GM12872 (cell line): ENCODE measurements around the gene CCDC80.

ENCODE experiments used
- TF ChIP-seq, protein P1 (sequence below): IDR thresholded peaks from 3 replicates; pipeline ENCODE4 v1.5.1; 2011; ENCODE audit warnings: low read depth, mild to moderate bottlenecking, low read length, moderate library complexity; ENCODE audit not compliant: insufficient read depth

The CCDC80 gene

DNA sequence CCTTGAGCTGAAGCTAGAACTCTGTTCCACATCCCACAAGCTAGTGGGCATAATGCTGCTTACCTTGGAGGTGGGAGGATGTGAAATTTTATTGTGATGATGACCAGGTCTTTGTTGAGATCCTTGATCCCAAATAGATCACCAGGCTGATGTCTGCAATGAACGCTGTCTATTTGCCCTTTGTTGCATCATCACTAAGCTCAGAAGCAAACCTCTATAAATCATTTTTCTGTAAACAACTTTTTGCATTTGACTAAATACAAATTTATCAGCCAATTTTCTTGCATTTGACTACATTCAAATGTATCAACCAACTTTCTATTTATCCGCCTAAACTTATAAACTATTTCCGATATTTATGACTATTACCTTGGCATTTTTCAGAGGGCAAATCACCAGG lies 9.7 kb downstream of the CCDC80 start:
- TF ChIP-seq, protein P1, sequence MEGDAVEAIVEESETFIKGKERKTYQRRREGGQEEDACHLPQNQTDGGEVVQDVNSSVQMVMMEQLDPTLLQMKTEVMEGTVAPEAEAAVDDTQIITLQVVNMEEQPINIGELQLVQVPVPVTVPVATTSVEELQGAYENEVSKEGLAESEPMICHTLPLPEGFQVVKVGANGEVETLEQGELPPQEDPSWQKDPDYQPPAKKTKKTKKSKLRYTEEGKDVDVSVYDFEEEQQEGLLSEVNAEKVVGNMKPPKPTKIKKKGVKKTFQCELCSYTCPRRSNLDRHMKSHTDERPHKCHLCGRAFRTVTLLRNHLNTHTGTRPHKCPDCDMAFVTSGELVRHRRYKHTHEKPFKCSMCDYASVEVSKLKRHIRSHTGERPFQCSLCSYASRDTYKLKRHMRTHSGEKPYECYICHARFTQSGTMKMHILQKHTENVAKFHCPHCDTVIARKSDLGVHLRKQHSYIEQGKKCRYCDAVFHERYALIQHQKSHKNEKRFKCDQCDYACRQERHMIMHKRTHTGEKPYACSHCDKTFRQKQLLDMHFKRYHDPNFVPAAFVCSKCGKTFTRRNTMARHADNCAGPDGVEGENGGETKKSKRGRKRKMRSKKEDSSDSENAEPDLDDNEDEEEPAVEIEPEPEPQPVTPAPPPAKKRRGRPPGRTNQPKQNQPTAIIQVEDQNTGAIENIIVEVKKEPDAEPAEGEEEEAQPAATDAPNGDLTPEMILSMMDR: no peak

DNA sequence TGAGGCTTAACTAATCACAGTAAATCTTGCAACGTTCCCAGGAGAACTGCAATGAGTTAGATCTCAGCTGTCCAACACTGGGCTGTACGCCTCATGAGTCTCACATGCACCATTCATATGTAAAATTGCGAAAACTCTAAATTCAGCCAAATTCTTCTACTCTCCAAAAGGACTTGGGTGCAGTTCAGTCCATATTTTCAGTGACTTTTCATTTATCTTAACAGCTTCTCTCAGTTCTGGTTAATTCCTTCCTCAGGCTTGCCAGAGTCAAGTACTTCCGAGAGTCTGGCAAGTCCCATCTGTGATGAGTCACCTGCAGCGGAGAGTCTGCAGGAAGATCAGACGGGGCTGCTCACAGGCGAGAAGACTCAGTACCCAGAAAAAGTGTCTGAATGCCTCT lies 11.5 kb downstream of the CCDC80 start:
- TF ChIP-seq, protein P1: no peak

DNA sequence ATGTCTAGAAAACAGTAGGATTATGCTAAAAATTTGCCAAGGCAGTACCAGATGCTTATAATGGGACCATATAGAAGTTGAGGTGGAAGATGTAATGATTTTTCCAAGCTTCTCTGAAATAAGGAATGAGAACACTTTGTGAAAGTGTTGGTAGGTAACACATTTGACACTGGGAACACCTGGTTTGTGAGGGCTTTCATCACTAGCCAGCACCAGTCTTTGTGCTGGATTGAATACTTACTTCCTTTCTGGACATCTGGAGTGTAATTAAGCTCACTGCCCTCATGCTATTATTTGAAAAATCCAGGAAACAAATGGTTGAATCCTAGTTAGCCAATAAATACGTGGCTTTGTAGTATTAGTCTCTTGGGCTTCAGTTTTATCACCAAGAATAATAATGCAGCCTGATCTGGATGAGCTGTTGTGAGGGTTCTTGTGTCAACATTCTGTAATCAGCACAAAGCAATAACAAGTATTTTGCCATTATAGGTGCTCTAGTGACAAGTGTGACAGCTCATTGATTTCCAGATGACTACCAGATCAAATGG lies 12.9 kb downstream of the CCDC80 start:
- TF ChIP-seq, protein P1: no peak

DNA sequence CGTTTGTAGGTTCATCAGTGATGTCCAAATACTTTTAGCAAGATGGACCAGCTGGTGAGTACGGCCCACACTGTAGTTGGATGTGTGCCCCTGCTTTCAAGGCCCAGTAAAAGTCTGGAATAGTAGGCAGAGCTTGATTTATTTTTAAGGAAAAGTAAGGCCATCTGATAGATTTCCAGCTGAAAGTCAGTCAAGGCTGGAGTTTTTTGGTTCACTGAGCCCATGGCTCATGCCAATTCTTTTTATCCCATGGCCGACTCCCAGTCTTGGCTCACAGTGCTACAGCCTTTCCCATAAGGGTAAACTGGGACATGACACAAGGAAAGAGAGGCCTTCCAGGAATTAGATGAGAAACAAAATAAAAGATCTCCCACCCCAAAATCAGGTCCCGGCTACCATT lies 13.5 kb downstream of the CCDC80 start:
- TF ChIP-seq, protein P1: no peak

DNA sequence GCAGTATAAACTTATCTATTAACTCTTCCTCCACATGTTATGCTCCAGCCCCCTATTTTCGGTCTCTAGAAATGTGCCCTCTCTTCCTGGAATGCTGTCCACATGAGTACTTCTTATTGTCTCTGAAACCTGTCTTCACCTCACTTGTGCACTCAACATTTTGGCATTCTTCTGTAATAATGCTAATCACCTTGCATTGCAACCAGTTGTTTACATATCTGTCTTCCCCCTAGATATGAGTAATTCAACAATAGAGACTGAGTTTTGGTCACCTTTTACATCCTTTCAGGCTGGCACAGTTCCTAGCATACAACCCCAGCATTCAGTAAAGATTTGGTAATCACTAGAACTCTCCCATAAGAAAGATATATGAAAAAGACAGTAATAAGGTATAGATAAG lies 17.2 kb downstream of the CCDC80 start:
- TF ChIP-seq, protein P1: no peak

DNA sequence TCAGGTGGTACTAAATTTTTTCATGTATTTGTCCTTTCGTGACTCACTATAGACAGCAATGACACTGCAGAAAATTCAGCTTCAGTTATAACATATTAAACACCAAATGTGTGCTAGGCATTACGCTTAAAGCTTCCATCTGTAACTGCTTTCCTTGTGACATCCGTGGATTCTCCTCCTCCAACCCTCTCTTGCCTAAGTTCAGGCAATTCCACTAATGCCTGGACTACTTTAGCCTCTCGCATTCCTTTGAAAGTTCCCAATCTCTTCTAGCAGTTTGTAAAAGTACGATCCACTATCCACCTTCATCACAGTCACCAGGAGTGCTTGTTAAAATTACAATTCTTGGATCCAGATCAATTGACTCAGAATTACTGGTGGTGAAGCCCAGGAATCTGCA lies 17.7 kb downstream of the CCDC80 start:
- TF ChIP-seq, protein P1: no peak

DNA sequence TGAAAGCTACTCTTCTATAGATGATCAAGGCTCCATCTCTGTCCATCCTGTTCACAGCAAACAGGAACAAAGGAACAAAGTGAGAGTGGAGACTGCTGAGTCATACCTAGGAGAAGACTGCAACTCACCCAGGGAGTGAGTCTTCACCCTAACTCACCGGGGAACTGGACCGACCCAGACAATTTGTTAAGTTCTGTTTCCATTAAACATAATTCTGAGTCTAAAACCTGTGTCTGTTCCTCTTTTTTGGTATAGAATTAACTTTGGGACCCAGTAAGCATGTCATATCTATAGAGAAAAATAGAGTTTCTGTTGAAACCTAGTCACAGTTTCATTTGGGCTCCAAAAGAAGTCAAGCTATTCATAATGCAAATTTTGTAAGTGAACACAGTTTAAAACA lies 21.6 kb downstream of the CCDC80 start:
- TF ChIP-seq, protein P1: no peak
